ENCODE results near the gene CALU.

DNA sequence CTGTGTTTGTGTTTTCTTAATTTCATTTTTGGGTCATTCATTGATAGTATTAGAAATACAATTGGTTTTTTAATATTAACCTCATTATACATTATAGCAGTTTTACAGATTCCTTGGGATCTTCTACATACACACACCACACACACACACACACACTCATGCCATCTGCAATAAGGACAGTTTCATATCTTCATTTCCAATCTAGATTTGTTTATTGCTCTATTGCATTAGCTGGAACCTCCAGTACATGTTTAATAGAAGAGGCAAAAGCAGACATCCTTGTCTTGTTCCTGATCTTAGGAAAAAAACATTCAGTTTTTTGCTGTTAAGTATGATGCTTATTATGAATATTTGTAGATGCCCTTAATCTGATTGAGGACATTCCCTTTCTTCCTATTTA, 17.8 kb upstream of the CALU start:
- TF ChIP-seq POLR2A (IDR thresholded peaks at IDR 0.05) (no peak), CTCF (IDR thresholded peaks at IDR 0.05) (no peak), EP300 (IDR thresholded peaks at IDR 0.05; ENCODE audit: low read depth) (no peak)
